ENCODE results near the gene C5orf46.

GRCh38 chr5:147925020-147925419 is 18.7 kb upstream of the C5orf46 start:
- TF ChIP-seq, protein P1, sequence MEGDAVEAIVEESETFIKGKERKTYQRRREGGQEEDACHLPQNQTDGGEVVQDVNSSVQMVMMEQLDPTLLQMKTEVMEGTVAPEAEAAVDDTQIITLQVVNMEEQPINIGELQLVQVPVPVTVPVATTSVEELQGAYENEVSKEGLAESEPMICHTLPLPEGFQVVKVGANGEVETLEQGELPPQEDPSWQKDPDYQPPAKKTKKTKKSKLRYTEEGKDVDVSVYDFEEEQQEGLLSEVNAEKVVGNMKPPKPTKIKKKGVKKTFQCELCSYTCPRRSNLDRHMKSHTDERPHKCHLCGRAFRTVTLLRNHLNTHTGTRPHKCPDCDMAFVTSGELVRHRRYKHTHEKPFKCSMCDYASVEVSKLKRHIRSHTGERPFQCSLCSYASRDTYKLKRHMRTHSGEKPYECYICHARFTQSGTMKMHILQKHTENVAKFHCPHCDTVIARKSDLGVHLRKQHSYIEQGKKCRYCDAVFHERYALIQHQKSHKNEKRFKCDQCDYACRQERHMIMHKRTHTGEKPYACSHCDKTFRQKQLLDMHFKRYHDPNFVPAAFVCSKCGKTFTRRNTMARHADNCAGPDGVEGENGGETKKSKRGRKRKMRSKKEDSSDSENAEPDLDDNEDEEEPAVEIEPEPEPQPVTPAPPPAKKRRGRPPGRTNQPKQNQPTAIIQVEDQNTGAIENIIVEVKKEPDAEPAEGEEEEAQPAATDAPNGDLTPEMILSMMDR (IDR thresholded peaks at IDR 0.05), result no peak
- TF ChIP-seq EZH2 (IDR thresholded peaks at IDR 0.05) (no peak), EZH2phosphoT487 (IDR thresholded peaks at IDR 0.05) (no peak)

All from neural progenitor cell (in vitro differentiated cells).